B cell (primary cell): ENCODE measurements around the gene FOXA3. TPM values are rescaled to one million over a fixed set of nuclear protein-coding genes. Genes with fewer than 3 reads are reported as not detected.

Experiments
- ATAC-seq: fragments of 200-7000 bp; cut with Tn5 transposase; one replicate; pipeline ENCODE4 v1.10.0; 2021; ENCODE audit warnings: low read depth, mild to moderate bottlenecking, moderate number of reproducible peaks, moderate library complexity
- CTCF ChIA-PET: fragments of 350-600 bp; sonication (Branson Sonifier 250); formaldehyde crosslinking; loops from one replicate; lab custom pipeline; 2021; ENCODE audit warnings: antibody characterized with exemption, inconsistent platforms; lab: Charles Lee
- POLR2A ChIA-PET: fragments of 350-600 bp; sonication (Branson Sonifier 250); formaldehyde crosslinking; loops from one replicate; lab custom pipeline; 2021; ENCODE audit warnings: antibody characterized with exemption; lab: Charles Lee
- DNase-seq: peaks from one replicate; pipeline ENCODE4 v3.0.0; 2013
- H2AFZ ChIP-seq: 2 replicates; pipeline ENCODE4 v1.6.1; 2012; ENCODE audit warnings: mild to moderate bottlenecking, low read depth, low read length; ENCODE audit not compliant: insufficient read depth, poor library complexity, severe bottlenecking
- H3K27ac ChIP-seq, 2 donors: 1 replicate in 1 of 2; 2 replicates in 1 of 2; pipeline ENCODE4 v1.5.1; 2012 to 2013; ENCODE audit warnings: low read length in 2 of 2, mild to moderate bottlenecking in 2 of 2, moderate library complexity in 1 of 2
- H3K27me3 ChIP-seq, 4 experiments: fragments of 200-600 bp in 1 of 4; sonication (generic) in 1 of 4; replicated peaks in 1 of 4; 1 replicate in 2 of 4; 2 replicates in 2 of 4; pipeline versions ENCODE4 v1.6.1 to v1.7.0; 2013 to 2016; ENCODE audit warnings: low read length in 3 of 4, mild to moderate bottlenecking in 2 of 4, mixed read lengths in 1 of 4, moderate library complexity in 1 of 4; ENCODE audit not compliant: insufficient read depth in 4 of 4, control insufficient read depth in 3 of 4; ENCODE audit errors: control extremely low read depth in 1 of 4
- H3K36me3 ChIP-seq, 2 experiments: replicated peaks in 1 of 2; 1 replicate in 1 of 2; 2 replicates in 1 of 2; pipeline versions ENCODE4 v1.6.1 to v1.7.1; 2013; ENCODE audit warnings: low read length in 1 of 2; ENCODE audit not compliant: insufficient read depth in 2 of 2, control insufficient read depth in 1 of 2; ENCODE audit errors: control extremely low read depth in 1 of 2, extremely low read depth in 1 of 2
- H3K4me1 ChIP-seq, 2 donors: fragments of 200-600 bp in 1 of 2; sonication (generic) in 1 of 2; 1 replicate in 1 of 2; 2 replicates in 1 of 2; pipeline versions ENCODE4 v1.5.1 to v1.6.1; 2013 to 2017; ENCODE audit warnings: low read length in 2 of 2; ENCODE audit not compliant: control insufficient read depth in 2 of 2, insufficient read depth in 2 of 2
- H3K4me2 ChIP-seq: replicated peaks from 2 replicates; pipeline ENCODE3; 2012; ENCODE audit warnings: mild to moderate bottlenecking, low read depth, low read length; ENCODE audit not compliant: poor library complexity, severe bottlenecking
- H3K4me3 ChIP-seq, 5 experiments: fragments of 200-600 bp in 1 of 5; sonication (generic) in 1 of 5; 1 replicate in 3 of 5; 2 replicates in 2 of 5; pipeline versions ENCODE4 v1.5.1 to v1.7.0; 2011 to 2016; ENCODE audit warnings: low read length in 4 of 5, mild to moderate bottlenecking in 4 of 5, low read depth in 2 of 5, control low read depth in 1 of 5, moderate library complexity in 1 of 5; ENCODE audit not compliant: insufficient read depth in 1 of 5; ENCODE audit errors: control extremely low read depth in 1 of 5, extremely low read depth in 1 of 5
- H3K79me2 ChIP-seq: fragments of 200-600 bp; sonication (generic); one replicate; pipeline ENCODE4 v1.6.0; 2016; ENCODE audit warnings: low read length; ENCODE audit not compliant: control insufficient read depth, insufficient read depth
- H3K9ac ChIP-seq: fragments of 200-600 bp; sonication (generic); 2 replicates; pipeline ENCODE4 v1.6.1; 2017; ENCODE audit warnings: mild to moderate bottlenecking, low read length, moderate library complexity
- H3K9me3 ChIP-seq, 3 donors: one replicate each; pipeline versions ENCODE4 v1.6.1 to v1.7.1; 2013; ENCODE audit warnings: low read length in 2 of 3; ENCODE audit not compliant: control insufficient read depth in 2 of 3, insufficient read depth in 1 of 3; ENCODE audit errors: control extremely low read depth in 1 of 3
- H4K20me1 ChIP-seq: 2 replicates; pipeline ENCODE4 v1.6.0; 2012; ENCODE audit warnings: mild to moderate bottlenecking, low read length; ENCODE audit not compliant: insufficient read depth, control insufficient read depth, poor library complexity, severe bottlenecking
- H3K27ac Mint-ChIP-seq: one replicate; pipeline ENCODE4 v1.8.0; 2021; ENCODE audit warnings: mixed read lengths
- H3K27me3 Mint-ChIP-seq: one replicate; pipeline ENCODE4 v1.8.0; 2021; ENCODE audit warnings: mixed read lengths
- H3K4me1 Mint-ChIP-seq: one replicate; pipeline ENCODE4 v1.8.0; 2021; ENCODE audit warnings: mixed read lengths
- H3K4me3 Mint-ChIP-seq: one replicate; pipeline ENCODE4 v1.8.0; 2021; ENCODE audit warnings: mixed read lengths
- H3K9me3 Mint-ChIP-seq: one replicate; pipeline ENCODE4 v1.8.0; 2022; ENCODE audit warnings: mixed read lengths; ENCODE audit not compliant: insufficient read depth
- EZH2 ChIP-seq: IDR thresholded peaks from 2 replicates; pipeline ENCODE4 v1.6.1; 2012; ENCODE audit warnings: borderline replicate concordance, low read depth, mild to moderate bottlenecking, moderate library complexity, low read length; ENCODE audit not compliant: insufficient read depth, poor library complexity, severe bottlenecking
- WGBS: methylation state at CpG from one replicate; pipeline ENCODE4 v1.1.5; 2013; ENCODE audit warnings: missing lambda C conversion rate; ENCODE audit not compliant: insufficient coverage; 5-methylcytosine and 5-hydroxymethylcytosine counted together
- intact Hi-C: fragments of 100-400 bp; cut with micrococcal nuclease; formaldehyde crosslinking; loops from one replicate; pipeline ENCODE4 v1.10.0; 2022
- polyA plus RNA-seq: library from polyadenylated mRNA; depleted of rRNA; stranded (reverse); fragments of >200 nt; gene quantifications from 2 replicates; pipeline ENCODE4 v1.2.3, GENCODE V29; 2012
- total RNA-seq, 2 donors: library from RNA; stranded (reverse); fragments of 120-200 nt in 1 of 2; gene quantifications; 1 replicate in 1 of 2; 2 replicates in 1 of 2; pipeline versions ENCODE4 v1.2.3 to v1.2.4, GENCODE V29; 2013 to 2022
- TF ChIP-seq, protein P1 (sequence below): fragments of 200-600 bp; IDR thresholded peaks from one replicate; pipeline ENCODE4 v1.8.0; 2022; ENCODE audit warnings: antibody characterized with exemption, mild to moderate bottlenecking

FOXA3 gene
- total and polyA plus RNA-seq, 2 donors (not counting 1 experiment from before 2014, with no cell fraction given): not detected

DNA sequence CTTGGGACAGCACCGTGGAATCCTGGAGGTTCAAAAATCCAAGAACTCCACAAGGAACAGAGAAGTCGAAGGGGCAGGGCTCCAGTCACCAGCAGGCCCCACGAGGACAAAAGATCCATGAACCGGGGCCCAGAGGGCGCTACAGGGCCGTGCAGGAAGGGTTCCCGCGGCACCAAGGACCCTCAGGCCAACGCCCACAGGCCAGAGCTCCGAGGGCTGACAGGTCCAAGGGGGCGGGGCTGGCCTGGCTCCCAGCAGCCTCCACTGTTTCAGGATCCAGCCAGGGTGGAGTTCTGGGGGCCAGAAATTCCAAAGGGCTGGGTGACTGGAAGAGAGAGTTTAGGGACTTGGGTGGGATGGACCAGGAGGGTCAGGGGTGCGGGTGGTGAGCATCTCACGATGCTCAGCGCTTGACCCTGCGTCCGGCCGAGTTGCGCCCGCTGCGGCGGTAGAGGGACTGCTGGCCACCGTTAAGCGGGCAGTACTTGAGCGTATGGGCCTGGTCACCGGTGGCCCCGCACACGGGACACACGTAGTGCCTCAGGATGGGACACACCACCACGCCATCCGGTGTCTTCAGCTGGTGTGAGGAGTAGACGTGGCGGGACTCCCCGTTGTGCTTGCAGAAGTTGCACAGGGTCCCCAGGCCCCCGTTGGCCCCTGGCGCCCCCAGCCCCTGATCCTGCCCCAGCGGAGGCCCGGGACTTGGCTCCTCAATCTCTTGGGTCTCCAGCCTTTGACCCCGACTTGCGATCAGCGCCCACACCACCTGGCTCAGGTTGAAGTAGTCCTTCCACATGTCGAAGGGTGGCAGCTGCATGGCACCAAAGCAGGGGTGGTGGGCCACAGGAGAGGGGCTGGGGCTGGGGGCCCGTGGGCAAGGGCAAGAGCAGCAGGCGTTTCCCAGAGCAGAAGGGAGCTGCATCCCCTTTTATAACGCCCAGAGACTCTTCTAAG lies 50.0 kb downstream of the FOXA3 start, which contains the start of gene NANOS2:
Gene NANOS2 (minus strand): TSS at position 905 of the 957 bp plus-strand sequence. CDS start 85 bp downstream, at position 820.
- ChIA-PET POLR2A (no interaction called here), CTCF (interaction anchor here (0.5 kb wide), 1 partner anchor 97 kb away, joined by 5 read pairs; no protein-coding TSS in a partner anchor)
- Histone ChIP-seq H3K4me1 (no peaks in the 10 kb centered on the region), H3K9me3 (no peaks in the 10 kb centered on the region), H3K36me3 (no peaks in the 10 kb centered on the region), H3K4me2 (no peak within 1 kb of the TSS), H3K4me3 (no peak within 1 kb of the TSS), H3K79me2 (no peaks in the 10 kb centered on the region), H4K20me1 (no peaks in the 10 kb centered on the region), H3K27ac (no peak within 1 kb of the TSS), H2AFZ (no peak within 1 kb of the TSS), H3K9ac (no peak within 1 kb of the TSS), H3K27me3 (peaks cover 0 to 24% (median 2%) of the 10 kb centered on the region in 4 experiments)
- Mint-ChIP-seq H3K4me1 (no peaks in the 10 kb centered on the region), H3K27me3 (peaks cover 31% of the 10 kb centered on the region), H3K27ac (no peak within 1 kb of the TSS), H3K4me3 (no peak within 1 kb of the TSS), H3K9me3 (no peaks in the 10 kb centered on the region)
- DNase-seq (no peak), ATAC-seq (no peak)
- intact Hi-C loops: no loop called here
- 61% methylated on average over 39 of the region's 44 CpGs for WGBS
- TF ChIP-seq, protein P1, sequence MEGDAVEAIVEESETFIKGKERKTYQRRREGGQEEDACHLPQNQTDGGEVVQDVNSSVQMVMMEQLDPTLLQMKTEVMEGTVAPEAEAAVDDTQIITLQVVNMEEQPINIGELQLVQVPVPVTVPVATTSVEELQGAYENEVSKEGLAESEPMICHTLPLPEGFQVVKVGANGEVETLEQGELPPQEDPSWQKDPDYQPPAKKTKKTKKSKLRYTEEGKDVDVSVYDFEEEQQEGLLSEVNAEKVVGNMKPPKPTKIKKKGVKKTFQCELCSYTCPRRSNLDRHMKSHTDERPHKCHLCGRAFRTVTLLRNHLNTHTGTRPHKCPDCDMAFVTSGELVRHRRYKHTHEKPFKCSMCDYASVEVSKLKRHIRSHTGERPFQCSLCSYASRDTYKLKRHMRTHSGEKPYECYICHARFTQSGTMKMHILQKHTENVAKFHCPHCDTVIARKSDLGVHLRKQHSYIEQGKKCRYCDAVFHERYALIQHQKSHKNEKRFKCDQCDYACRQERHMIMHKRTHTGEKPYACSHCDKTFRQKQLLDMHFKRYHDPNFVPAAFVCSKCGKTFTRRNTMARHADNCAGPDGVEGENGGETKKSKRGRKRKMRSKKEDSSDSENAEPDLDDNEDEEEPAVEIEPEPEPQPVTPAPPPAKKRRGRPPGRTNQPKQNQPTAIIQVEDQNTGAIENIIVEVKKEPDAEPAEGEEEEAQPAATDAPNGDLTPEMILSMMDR: no peak
- no peak for TF ChIP-seq EZH2
